HCT116 (cell line): Measurements from ENCODE around the gene DGKG. TPM values are rescaled to one million over a fixed set of nuclear protein-coding genes. Genes with fewer than 3 reads are reported as not detected.
A peak's percentile ranks its signal among the peaks of the same experiment; 100 is the strongest.

ENCODE experiments used
- ATAC-seq: fragments of 200-7000 bp; cut with Tn5 transposase; 2 replicates; pipeline ENCODE4 v1.9.1; 2020; ENCODE audit warnings: mild to moderate bottlenecking, moderate library complexity
- BruUV-seq: library from RNA; stranded (reverse); fragments of 400-500 nt; replicated peaks from 2 replicates; lab custom pipeline; 2021; lab: Mats Ljungman, UMichigan
- CTCF ChIA-PET: fragments of 300-600 bp; sonication (Branson Sonifier 250); formaldehyde crosslinking; loops from one replicate; lab custom pipeline; 2021; ENCODE audit warnings: antibody characterized with exemption; lab: Charles Lee
- POLR2A ChIA-PET: fragments of 300-600, 350-600 bp; sonication (Branson Sonifier 250); formaldehyde crosslinking; loops from one replicate; lab custom pipeline; 2021; ENCODE audit warnings: antibody characterized with exemption; lab: Charles Lee
- RAD21 ChIA-PET, 2 experiments: fragments of 300-600 bp; sonication (Branson Sonifier 250); formaldehyde crosslinking; loops; one replicate each; lab custom pipeline; 2023; ENCODE audit warnings: low total read pairs in 2 of 2; ENCODE audit not compliant: uncharacterized antibody in 2 of 2, unreplicated experiment in 2 of 2, low non-redundant PET in 1 of 2; lab: Charles Lee
- DNase-seq: peaks from one replicate; pipeline ENCODE4 v3.0.0-alpha.2; 2010; ENCODE audit warnings: low read depth, low spot score
- H2AFZ ChIP-seq: fragments of 200-600 bp; shearing (Covaris generic), sonication (generic); 2 replicates; pipeline ENCODE4 v1.6.1; 2017; ENCODE audit warnings: low read depth, mixed run types, mixed read lengths, antibody characterized with exemption, low read length; ENCODE audit not compliant: poor library complexity, severe bottlenecking
- H3K27ac ChIP-seq: 2 replicates; pipeline ENCODE4 v1.5.1; 2012; ENCODE audit warnings: low read depth, low read length
- H3K27me3 ChIP-seq: fragments of 200-600 bp; sonication (generic); 2 replicates; pipeline ENCODE4 v1.6.1; 2016; ENCODE audit warnings: mixed run types, low read length, mixed read lengths; ENCODE audit not compliant: insufficient read depth
- H3K36me3 ChIP-seq, 2 experiments: fragments of 200-500 bp in 1 of 2; fragments of 200-600 bp in 1 of 2; sonication (Bioruptor generic) in 1 of 2; sonication (generic) in 1 of 2; 2 replicates each; pipeline versions ENCODE4 v1.5.1 to v1.6.1; 2014 to 2016; ENCODE audit warnings: low read length in 2 of 2, inconsistent platforms in 1 of 2, mixed read lengths in 1 of 2, mixed run types in 1 of 2; ENCODE audit not compliant: insufficient read depth in 2 of 2, control insufficient read depth in 1 of 2
- H3K4me1 ChIP-seq, 2 experiments: fragments of 200-600 bp in 1 of 2; sonication (generic) in 1 of 2; 2 replicates each; pipeline versions ENCODE4 v1.5.1 to v1.6.1; 2012 to 2017; ENCODE audit warnings: low read length in 2 of 2, inconsistent platforms in 1 of 2, mild to moderate bottlenecking in 1 of 2, mixed read lengths in 1 of 2, mixed run types in 1 of 2, moderate library complexity in 1 of 2; ENCODE audit not compliant: insufficient read depth in 2 of 2, control insufficient read depth in 1 of 2
- H3K4me2 ChIP-seq: fragments of 200-600 bp; sonication (generic); 2 replicates; pipeline ENCODE4 v1.6.1; 2017; ENCODE audit warnings: mixed run types, low read length, mixed read lengths
- H3K4me3 ChIP-seq, 2 experiments: fragments of 200-600 bp in 1 of 2; sonication (generic) in 1 of 2; replicated peaks in 1 of 2; 2 replicates each; pipeline ENCODE4 v1.5.1; 2011 to 2016; ENCODE audit warnings: low read length in 2 of 2, control low read depth in 1 of 2, low read depth in 1 of 2, mild to moderate bottlenecking in 1 of 2, mixed read lengths in 1 of 2, mixed run types in 1 of 2
- H3K79me2 ChIP-seq: fragments of 200-600 bp; sonication (generic); 2 replicates; pipeline ENCODE4 v1.6.1; 2017; ENCODE audit warnings: mild to moderate bottlenecking, mixed run types, low read length, moderate library complexity, mixed read lengths; ENCODE audit not compliant: insufficient read depth
- H3K9ac ChIP-seq: fragments of 200-600 bp; sonication (generic); 2 replicates; pipeline ENCODE4 v1.6.1; 2016; ENCODE audit warnings: low read length, mixed read lengths
- H3K9me2 ChIP-seq: fragments of 200-600 bp; sonication (generic), shearing (Covaris generic); 2 replicates; pipeline ENCODE4 v1.6.1; 2017; ENCODE audit warnings: mixed run types, mild to moderate bottlenecking, moderate library complexity; ENCODE audit not compliant: insufficient read depth
- H3K9me3 ChIP-seq, 2 experiments: fragments of 200-500 bp in 1 of 2; fragments of 200-600 bp in 1 of 2; sonication (Bioruptor generic) in 1 of 2; sonication (generic) in 1 of 2; 2 replicates each; pipeline ENCODE4 v1.6.1; 2014 to 2017; ENCODE audit warnings: low read length in 2 of 2, mixed read lengths in 2 of 2, inconsistent platforms in 1 of 2, low read depth in 1 of 2, mild to moderate bottlenecking in 1 of 2, mixed run types in 1 of 2, moderate library complexity in 1 of 2; ENCODE audit not compliant: control insufficient read depth in 1 of 2, insufficient read depth in 1 of 2
- H4K20me1 ChIP-seq: fragments of 200-600 bp; sonication (generic), shearing (Covaris generic); 2 replicates; pipeline ENCODE4 v1.6.1; 2017; ENCODE audit warnings: mixed run types, mild to moderate bottlenecking, moderate library complexity; ENCODE audit not compliant: insufficient read depth
- ATF3 ChIP-seq: IDR thresholded peaks from 2 replicates; pipeline ENCODE4 v1.6.1; 2012
- EGR1 ChIP-seq: IDR thresholded peaks from 2 replicates; pipeline ENCODE4 v1.6.1; 2012; ENCODE audit warnings: low read depth
- ELF1 ChIP-seq: IDR thresholded peaks from 2 replicates; pipeline ENCODE4 v1.6.1; 2012; ENCODE audit warnings: low read depth, borderline replicate concordance
- EZH2 ChIP-seq: fragments of 200-600 bp; sonication (generic); IDR thresholded peaks from 2 replicates; pipeline ENCODE4 v1.6.1; 2017; ENCODE audit warnings: antibody characterized with exemption, mixed run types
- EZH2phosphoT487 ChIP-seq: fragments of 200-600 bp; IDR thresholded peaks from 2 replicates; pipeline ENCODE4 v1.6.1; 2018; ENCODE audit warnings: antibody characterized with exemption, borderline replicate concordance
- FOSL1 ChIP-seq: IDR thresholded peaks from 2 replicates; pipeline ENCODE4 v1.6.1; 2012; ENCODE audit warnings: low read depth
- MAX ChIP-seq: IDR thresholded peaks from 2 replicates; pipeline ENCODE4 v1.6.1; 2012
- POLR2A ChIP-seq: IDR thresholded peaks from 2 replicates; pipeline ENCODE4 v1.7.0; 2011; ENCODE audit warnings: borderline replicate concordance; ENCODE audit not compliant: insufficient read depth, insufficient read length; ENCODE audit errors: extremely low read depth
- POLR2AphosphoS5 ChIP-seq: IDR thresholded peaks from 2 replicates; pipeline ENCODE4 v1.6.1; 2011; ENCODE audit warnings: mild to moderate bottlenecking, low read depth, low read length, moderate library complexity
- SIN3A ChIP-seq: IDR thresholded peaks from 2 replicates; pipeline ENCODE4 v1.6.1; 2012; ENCODE audit warnings: low read depth
- SRF ChIP-seq: IDR thresholded peaks from 2 replicates; pipeline ENCODE4 v1.6.1; 2012; ENCODE audit warnings: low read depth
- TCF7L2 ChIP-seq: IDR thresholded peaks from 2 replicates; pipeline ENCODE4 v1.7.0; 2011; ENCODE audit warnings: borderline replicate concordance, inconsistent platforms; ENCODE audit not compliant: insufficient read depth, insufficient read length; ENCODE audit errors: extremely low read depth
- YY1 ChIP-seq: IDR thresholded peaks from 2 replicates; pipeline ENCODE4 v1.6.1; 2011; ENCODE audit warnings: low read length, low read depth, moderate library complexity, mild to moderate bottlenecking; ENCODE audit not compliant: insufficient replicate concordance; ENCODE audit errors: extremely low read depth
- ZFX ChIP-seq: fragments of 450-650 bp; IDR thresholded peaks from 2 replicates; pipeline ENCODE4 v1.6.1; 2017
- ZNF274 ChIP-seq: fragments of 200-500 bp; sonication (Bioruptor generic); IDR thresholded peaks from 2 replicates; pipeline ENCODE4 v1.6.1; 2014; ENCODE audit warnings: mild to moderate bottlenecking, low read depth, low read length, inconsistent platforms
- intact Hi-C: fragments of 100-400 bp; cut with micrococcal nuclease; formaldehyde crosslinking; loops from 2 replicates; pipeline ENCODE4 v1.10.0; 2022
- total RNA-seq: library from RNA; stranded (reverse); gene quantifications from one replicate; pipeline ENCODE4 v1.2.1, GENCODE V29; 2021; ENCODE audit not compliant: unreplicated experiment
- TF ChIP-seq, protein P1 (sequence below): IDR thresholded peaks from 2 replicates; pipeline ENCODE4 v1.6.1; 2012; ENCODE audit warnings: low read depth
- TF ChIP-seq, protein P2 (sequence below): IDR thresholded peaks from 2 replicates; pipeline ENCODE4 v1.6.1; 2011; ENCODE audit warnings: mild to moderate bottlenecking, low read length, moderate library complexity; ENCODE audit not compliant: insufficient replicate concordance; ENCODE audit errors: extremely low read depth
- TF ChIP-seq, protein P3 (sequence below), 3 experiments: fragments of 200-600 bp in 1 of 3; sonication (generic) in 1 of 3; IDR thresholded peaks in 2 of 3; conservative IDR thresholded peaks in 1 of 3; 2 replicates each; pipeline ENCODE4 v1.5.1; 2012 to 2017; ENCODE audit warnings: low read depth in 2 of 3, low read length in 2 of 3, antibody characterized with exemption in 1 of 3, borderline replicate concordance in 1 of 3, control low read depth in 1 of 3, mild to moderate bottlenecking in 1 of 3, mixed read lengths in 1 of 3, mixed run types in 1 of 3, moderate library complexity in 1 of 3; ENCODE audit not compliant: insufficient read depth in 1 of 3

The DGKG gene
- total RNA-seq, 1 experiment from 2014 or later, result 4.8 TPM

DNA sequence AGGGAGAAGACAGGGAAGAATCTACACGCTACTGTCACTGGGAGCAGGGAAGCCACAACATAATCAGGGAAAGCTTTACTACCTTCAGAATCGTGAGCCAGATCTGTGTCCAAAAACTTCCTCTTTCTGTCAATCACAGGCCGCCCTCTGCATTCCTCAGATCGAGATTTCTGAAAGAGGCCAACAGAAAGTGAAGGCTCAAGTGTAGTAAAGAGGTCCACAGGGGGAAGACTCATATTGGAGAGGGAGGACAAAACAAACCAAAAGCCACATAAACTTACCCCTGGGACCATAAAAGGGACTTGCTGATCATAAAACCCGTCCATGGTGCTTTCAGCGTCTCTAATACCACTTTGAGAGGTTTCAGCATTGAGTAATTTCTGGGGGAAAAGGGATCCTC is 256.5 kb downstream of the DGKG start:
- intact Hi-C loops, result no loop called here
- POLR2A ChIA-PET, result no interaction called here
- no peaks in the 10 kb centered on the region for H3K9me3 ChIP-seq
- peaks cover 45 to 50% of the 10 kb centered on the region in 2 experiments for H3K4me1 ChIP-seq
- TF ChIP-seq POLR2AphosphoS5 (no peak), EZH2 (no peak), EGR1 (no peak), YY1 (no peak), SRF (no peak), ZNF274 (no peak), ELF1 (no peak), SIN3A (no peak), ZFX (no peak), FOSL1 (no peak), MAX (no peak), ATF3 (no peak), POLR2A (no peak), EZH2phosphoT487 (no peak), TCF7L2 (no peak)
- TF ChIP-seq, protein P1, sequence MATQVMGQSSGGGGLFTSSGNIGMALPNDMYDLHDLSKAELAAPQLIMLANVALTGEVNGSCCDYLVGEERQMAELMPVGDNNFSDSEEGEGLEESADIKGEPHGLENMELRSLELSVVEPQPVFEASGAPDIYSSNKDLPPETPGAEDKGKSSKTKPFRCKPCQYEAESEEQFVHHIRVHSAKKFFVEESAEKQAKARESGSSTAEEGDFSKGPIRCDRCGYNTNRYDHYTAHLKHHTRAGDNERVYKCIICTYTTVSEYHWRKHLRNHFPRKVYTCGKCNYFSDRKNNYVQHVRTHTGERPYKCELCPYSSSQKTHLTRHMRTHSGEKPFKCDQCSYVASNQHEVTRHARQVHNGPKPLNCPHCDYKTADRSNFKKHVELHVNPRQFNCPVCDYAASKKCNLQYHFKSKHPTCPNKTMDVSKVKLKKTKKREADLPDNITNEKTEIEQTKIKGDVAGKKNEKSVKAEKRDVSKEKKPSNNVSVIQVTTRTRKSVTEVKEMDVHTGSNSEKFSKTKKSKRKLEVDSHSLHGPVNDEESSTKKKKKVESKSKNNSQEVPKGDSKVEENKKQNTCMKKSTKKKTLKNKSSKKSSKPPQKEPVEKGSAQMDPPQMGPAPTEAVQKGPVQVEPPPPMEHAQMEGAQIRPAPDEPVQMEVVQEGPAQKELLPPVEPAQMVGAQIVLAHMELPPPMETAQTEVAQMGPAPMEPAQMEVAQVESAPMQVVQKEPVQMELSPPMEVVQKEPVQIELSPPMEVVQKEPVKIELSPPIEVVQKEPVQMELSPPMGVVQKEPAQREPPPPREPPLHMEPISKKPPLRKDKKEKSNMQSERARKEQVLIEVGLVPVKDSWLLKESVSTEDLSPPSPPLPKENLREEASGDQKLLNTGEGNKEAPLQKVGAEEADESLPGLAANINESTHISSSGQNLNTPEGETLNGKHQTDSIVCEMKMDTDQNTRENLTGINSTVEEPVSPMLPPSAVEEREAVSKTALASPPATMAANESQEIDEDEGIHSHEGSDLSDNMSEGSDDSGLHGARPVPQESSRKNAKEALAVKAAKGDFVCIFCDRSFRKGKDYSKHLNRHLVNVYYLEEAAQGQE, result no peak
- TF ChIP-seq, protein P2, sequence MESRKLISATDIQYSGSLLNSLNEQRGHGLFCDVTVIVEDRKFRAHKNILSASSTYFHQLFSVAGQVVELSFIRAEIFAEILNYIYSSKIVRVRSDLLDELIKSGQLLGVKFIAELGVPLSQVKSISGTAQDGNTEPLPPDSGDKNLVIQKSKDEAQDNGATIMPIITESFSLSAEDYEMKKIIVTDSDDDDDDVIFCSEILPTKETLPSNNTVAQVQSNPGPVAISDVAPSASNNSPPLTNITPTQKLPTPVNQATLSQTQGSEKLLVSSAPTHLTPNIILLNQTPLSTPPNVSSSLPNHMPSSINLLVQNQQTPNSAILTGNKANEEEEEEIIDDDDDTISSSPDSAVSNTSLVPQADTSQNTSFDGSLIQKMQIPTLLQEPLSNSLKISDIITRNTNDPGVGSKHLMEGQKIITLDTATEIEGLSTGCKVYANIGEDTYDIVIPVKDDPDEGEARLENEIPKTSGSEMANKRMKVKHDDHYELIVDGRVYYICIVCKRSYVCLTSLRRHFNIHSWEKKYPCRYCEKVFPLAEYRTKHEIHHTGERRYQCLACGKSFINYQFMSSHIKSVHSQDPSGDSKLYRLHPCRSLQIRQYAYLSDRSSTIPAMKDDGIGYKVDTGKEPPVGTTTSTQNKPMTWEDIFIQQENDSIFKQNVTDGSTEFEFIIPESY, result no peak
- TF ChIP-seq, protein P3, sequence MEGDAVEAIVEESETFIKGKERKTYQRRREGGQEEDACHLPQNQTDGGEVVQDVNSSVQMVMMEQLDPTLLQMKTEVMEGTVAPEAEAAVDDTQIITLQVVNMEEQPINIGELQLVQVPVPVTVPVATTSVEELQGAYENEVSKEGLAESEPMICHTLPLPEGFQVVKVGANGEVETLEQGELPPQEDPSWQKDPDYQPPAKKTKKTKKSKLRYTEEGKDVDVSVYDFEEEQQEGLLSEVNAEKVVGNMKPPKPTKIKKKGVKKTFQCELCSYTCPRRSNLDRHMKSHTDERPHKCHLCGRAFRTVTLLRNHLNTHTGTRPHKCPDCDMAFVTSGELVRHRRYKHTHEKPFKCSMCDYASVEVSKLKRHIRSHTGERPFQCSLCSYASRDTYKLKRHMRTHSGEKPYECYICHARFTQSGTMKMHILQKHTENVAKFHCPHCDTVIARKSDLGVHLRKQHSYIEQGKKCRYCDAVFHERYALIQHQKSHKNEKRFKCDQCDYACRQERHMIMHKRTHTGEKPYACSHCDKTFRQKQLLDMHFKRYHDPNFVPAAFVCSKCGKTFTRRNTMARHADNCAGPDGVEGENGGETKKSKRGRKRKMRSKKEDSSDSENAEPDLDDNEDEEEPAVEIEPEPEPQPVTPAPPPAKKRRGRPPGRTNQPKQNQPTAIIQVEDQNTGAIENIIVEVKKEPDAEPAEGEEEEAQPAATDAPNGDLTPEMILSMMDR (IDR thresholded peaks at IDR 0.05 in 2 of 3, conservative IDR thresholded peaks at IDR 0.05 in 1 of 3; ENCODE audit: borderline replicate concordance in 1 of 3, insufficient read depth in 1 of 3, low read depth in 2 of 3, low read length in 2 of 3), result no peak
- H2AFZ ChIP-seq, result no peak overlapping the region
- BruUV-seq, result no TSS peak
- peaks cover 0 to 5% of the 10 kb centered on the region in 2 experiments; a peak in 2 of 4 replicates for H3K36me3 ChIP-seq
- RAD21 ChIA-PET, result no interaction called here
- no peak overlapping the region for H3K9ac ChIP-seq
- H3K27me3 ChIP-seq, result no peaks in the 10 kb centered on the region
- ATAC-seq (no peak), DNase-seq (no peak)
- no peaks in the 10 kb centered on the region for H3K9me2 ChIP-seq
- no peak overlapping the region for H3K4me2 ChIP-seq
- H3K27ac ChIP-seq, result peak overlapping the region; percentile 29
- H3K79me2 ChIP-seq, result peaks cover 42% of the 10 kb centered on the region
- CTCF ChIA-PET, result no interaction called here
- no peak overlapping the region for H3K4me3 ChIP-seq
- H4K20me1 ChIP-seq, result no peaks in the 10 kb centered on the region
